Measurements from ENCODE around the gene ING5. TPM values are rescaled to one million over a fixed set of nuclear protein-coding genes. Genes with fewer than 3 reads are reported as not detected.

ING5 gene
- total RNA-seq, 1 donor from 2014 or later: 19.7 TPM

GRCh38 chr2:241675885-241676284, 26.0 kb upstream of the ING5 start:
- no peak for TF ChIP-seq CTCF (IDR thresholded peaks at IDR 0.05; ENCODE audit: insufficient read depth, low read length, severe bottlenecking)
- DNase-seq (ENCODE audit: low read depth) (no peak), FAIRE-seq (no peak)
- peaks cover 24% of the 10 kb centered on the region for H3K36me3 ChIP-seq (ENCODE audit: control insufficient read depth, insufficient read depth, low read length)
- no peaks in the 10 kb centered on the region for H3K27me3 ChIP-seq (ENCODE audit: control insufficient read depth, insufficient read depth, low read length)
- H3K4me3 ChIP-seq (ENCODE audit: low read depth, low read length): no peak overlapping the region

- DNase-seq (ENCODE audit: low read depth) (no peak), FAIRE-seq (no peak)
- H3K4me3 ChIP-seq (ENCODE audit: low read depth, low read length): no peak overlapping the region
- TF ChIP-seq CTCF (IDR thresholded peaks at IDR 0.05; ENCODE audit: insufficient read depth, low read length, severe bottlenecking): no peak
- H3K36me3 ChIP-seq (ENCODE audit: control insufficient read depth, insufficient read depth, low read length): peaks cover 21% of the 10 kb centered on the region
- H3K27me3 ChIP-seq (ENCODE audit: control insufficient read depth, insufficient read depth, low read length): no peaks in the 10 kb centered on the region
These were observed 25.2 kb upstream of the ING5 start for GRCh38 chr2:241676665-241677064.

- H3K4me3 ChIP-seq (ENCODE audit: low read depth, low read length): no peak overlapping the region
- DNase-seq (ENCODE audit: low read depth): no peak
- no peaks in the 10 kb centered on the region for H3K27me3 ChIP-seq (ENCODE audit: control insufficient read depth, insufficient read depth, low read length)
- FAIRE-seq: no peak
- TF ChIP-seq CTCF (IDR thresholded peaks at IDR 0.05; ENCODE audit: insufficient read depth, low read length, severe bottlenecking): no peak
- H3K36me3 ChIP-seq (ENCODE audit: control insufficient read depth, insufficient read depth, low read length): peaks cover 20% of the 10 kb centered on the region
These were observed 24.4 kb upstream of the ING5 start for GRCh38 chr2:241677392-241677791.

GRCh38 chr2:241678307-241678706, 23.5 kb upstream of the ING5 start:
- FAIRE-seq: no peak
- H3K4me3 ChIP-seq (ENCODE audit: low read depth, low read length): no peak overlapping the region
- no peaks in the 10 kb centered on the region for H3K27me3 ChIP-seq (ENCODE audit: control insufficient read depth, insufficient read depth, low read length)
- DNase-seq (ENCODE audit: low read depth): no peak
- H3K36me3 ChIP-seq (ENCODE audit: control insufficient read depth, insufficient read depth, low read length): peaks cover 19% of the 10 kb centered on the region
- no peak for TF ChIP-seq CTCF (IDR thresholded peaks at IDR 0.05; ENCODE audit: insufficient read depth, low read length, severe bottlenecking)

GRCh38 chr2:241678784-241679540, 22.9 kb upstream of the ING5 start:
- FAIRE-seq: no peak
- TF ChIP-seq CTCF (IDR thresholded peaks at IDR 0.05; ENCODE audit: insufficient read depth, low read length, severe bottlenecking): no peak
- DNase-seq (ENCODE audit: low read depth): no peak
- Histone ChIP-seq H3K4me3 (ENCODE audit: low read depth, low read length) (no peak overlapping the region), H3K27me3 (ENCODE audit: control insufficient read depth, insufficient read depth, low read length) (no peaks in the 10 kb centered on the region), H3K36me3 (ENCODE audit: control insufficient read depth, insufficient read depth, low read length) (peaks cover 19% of the 10 kb centered on the region)

- no peak for TF ChIP-seq CTCF (IDR thresholded peaks at IDR 0.05; ENCODE audit: insufficient read depth, low read length, severe bottlenecking)
- peaks cover 19% of the 10 kb centered on the region for H3K36me3 ChIP-seq (ENCODE audit: control insufficient read depth, insufficient read depth, low read length)
These were observed 21.8 kb upstream of the ING5 start for GRCh38 chr2:241680044-241680443.

More at GRCh38 chr2:241680044-241680443, 21.8 kb upstream of the ING5 start:
- no peak overlapping the region for H3K4me3 ChIP-seq (ENCODE audit: low read depth, low read length)
- no peak for DNase-seq (ENCODE audit: low read depth)
- no peaks in the 10 kb centered on the region for H3K27me3 ChIP-seq (ENCODE audit: control insufficient read depth, insufficient read depth, low read length)
- no peak for FAIRE-seq

Data from bronchial epithelial cell (primary cell).